Measurements from ENCODE around the gene CALB2.

The CALB2 gene

DNA sequence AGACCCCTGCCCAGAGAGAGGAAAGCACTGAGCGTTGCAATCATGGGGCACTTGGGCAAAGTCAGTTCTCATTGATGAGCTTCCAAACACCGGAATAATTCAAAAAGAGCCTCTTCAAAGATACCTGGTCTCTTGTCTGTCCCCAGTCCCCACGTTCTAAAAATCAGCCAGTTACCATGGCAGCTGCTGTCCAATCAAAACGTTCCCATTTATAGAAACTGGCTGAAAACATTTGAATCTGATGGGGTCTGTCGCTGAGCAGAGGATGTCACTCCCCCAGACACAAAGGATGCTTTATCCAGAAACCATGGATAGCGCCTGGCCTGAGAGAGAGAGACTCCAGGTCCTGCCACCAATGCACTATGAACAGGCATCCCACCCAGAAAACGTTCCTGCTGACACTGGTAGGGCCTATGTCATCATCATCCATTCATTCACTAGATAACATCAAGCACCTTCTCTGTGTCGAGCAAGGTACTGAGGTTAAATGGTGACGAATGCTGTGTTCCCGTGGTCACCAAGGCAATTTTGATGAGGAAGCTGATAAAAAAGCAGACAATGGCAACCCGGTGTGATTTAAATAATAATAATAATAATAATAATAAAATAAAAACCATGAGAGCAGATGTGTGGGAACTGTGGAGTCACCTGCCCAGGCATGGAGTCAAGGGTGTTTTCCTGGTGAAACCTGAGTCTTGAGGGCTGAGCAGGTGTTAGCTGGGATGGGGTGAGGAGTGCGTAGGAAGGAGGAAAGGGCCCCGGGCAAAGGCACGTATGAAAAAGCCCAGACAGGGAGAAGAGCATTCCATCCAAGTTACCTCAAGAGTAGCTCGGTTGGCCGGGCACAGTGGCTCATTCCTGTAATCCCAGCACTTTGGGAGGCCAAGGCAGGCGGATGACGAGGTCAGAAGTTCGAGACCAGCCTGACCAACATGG is 19.0 kb upstream of the CALB2 start:
- H3K27ac ChIP-seq (ENCODE audit: insufficient read depth, low read length, poor library complexity, severe bottlenecking), result no peak overlapping the region
- no peaks in the 10 kb centered on the region for H3K4me1 ChIP-seq (ENCODE audit: control insufficient read depth, insufficient read depth, low read length, poor library complexity, severe bottlenecking)
- no peaks in the 10 kb centered on the region for H3K36me3 ChIP-seq (ENCODE audit: control insufficient read depth, insufficient read depth, low read length)
- peaks cover 5% of the 10 kb centered on the region for H3K27me3 ChIP-seq (replicated peaks; ENCODE audit: control insufficient read depth, insufficient read depth, low read length, poor library complexity, severe bottlenecking)
- DNase-seq, result no peak
- H3K4me3 ChIP-seq (ENCODE audit: insufficient read depth, low read depth, low read length, poor library complexity, severe bottlenecking), result no peak overlapping the region
- no peaks in the 10 kb centered on the region for H3K9me3 ChIP-seq (ENCODE audit: control insufficient read depth, low read length)

- Histone ChIP-seq H3K36me3 (ENCODE audit: control insufficient read depth, insufficient read depth, low read length) (no peaks in the 10 kb centered on the region), H3K9me3 (ENCODE audit: control insufficient read depth, low read length) (no peaks in the 10 kb centered on the region), H3K4me1 (ENCODE audit: control insufficient read depth, insufficient read depth, low read length, poor library complexity, severe bottlenecking) (no peaks in the 10 kb centered on the region), H3K27ac (ENCODE audit: insufficient read depth, low read length, poor library complexity, severe bottlenecking) (no peak overlapping the region), H3K4me3 (ENCODE audit: insufficient read depth, low read depth, low read length, poor library complexity, severe bottlenecking) (no peak overlapping the region), H3K27me3 (replicated peaks; ENCODE audit: control insufficient read depth, insufficient read depth, low read length, poor library complexity, severe bottlenecking) (peaks cover 5% of the 10 kb centered on the region)
- no peak for DNase-seq
These were observed 18.1 kb upstream of the CALB2 start for GRCh38 chr16:71340406-71340805.

DNA sequence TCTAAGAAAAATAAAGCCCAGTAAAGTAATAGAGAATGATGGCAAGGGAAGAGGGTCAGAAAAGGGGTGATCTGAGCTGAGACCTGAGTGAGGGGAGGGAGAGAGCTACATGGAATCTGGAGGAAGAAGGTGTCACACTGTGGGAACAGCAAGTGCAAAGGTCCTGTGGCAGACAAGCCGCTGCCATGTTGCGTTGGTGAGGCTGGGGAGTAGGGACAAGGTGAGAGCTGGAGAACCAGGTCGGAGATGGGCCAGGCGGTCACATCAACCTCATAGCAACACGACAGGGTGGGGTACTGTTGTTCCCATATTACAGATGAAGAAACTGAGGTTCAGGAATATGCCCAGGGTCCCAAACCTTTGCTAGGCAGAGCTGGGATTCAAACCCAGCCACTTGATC is 16.6 kb upstream of the CALB2 start:
- no peak overlapping the region for H3K27ac ChIP-seq (ENCODE audit: insufficient read depth, low read length, poor library complexity, severe bottlenecking)
- no peak overlapping the region for H3K4me3 ChIP-seq (ENCODE audit: insufficient read depth, low read depth, low read length, poor library complexity, severe bottlenecking)
- H3K27me3 ChIP-seq (replicated peaks; ENCODE audit: control insufficient read depth, insufficient read depth, low read length, poor library complexity, severe bottlenecking), result peaks cover 5% of the 10 kb centered on the region
- H3K4me1 ChIP-seq (ENCODE audit: control insufficient read depth, insufficient read depth, low read length, poor library complexity, severe bottlenecking), result no peaks in the 10 kb centered on the region
- no peaks in the 10 kb centered on the region for H3K36me3 ChIP-seq (ENCODE audit: control insufficient read depth, insufficient read depth, low read length)
- no peak for DNase-seq
- H3K9me3 ChIP-seq (ENCODE audit: control insufficient read depth, low read length), result no peaks in the 10 kb centered on the region

GRCh38 chr16:71343078-71343477 is 15.4 kb upstream of the CALB2 start:
- Histone ChIP-seq H3K36me3 (ENCODE audit: control insufficient read depth, insufficient read depth, low read length) (no peaks in the 10 kb centered on the region), H3K9me3 (ENCODE audit: control insufficient read depth, low read length) (no peaks in the 10 kb centered on the region), H3K27me3 (replicated peaks; ENCODE audit: control insufficient read depth, insufficient read depth, low read length, poor library complexity, severe bottlenecking) (peaks cover 5% of the 10 kb centered on the region), H3K4me3 (ENCODE audit: insufficient read depth, low read depth, low read length, poor library complexity, severe bottlenecking) (no peak overlapping the region), H3K27ac (ENCODE audit: insufficient read depth, low read length, poor library complexity, severe bottlenecking) (no peak overlapping the region), H3K4me1 (ENCODE audit: control insufficient read depth, insufficient read depth, low read length, poor library complexity, severe bottlenecking) (no peaks in the 10 kb centered on the region)
- no peak for DNase-seq

- Histone ChIP-seq H3K9me3 (ENCODE audit: control insufficient read depth, low read length) (no peaks in the 10 kb centered on the region), H3K27me3 (replicated peaks; ENCODE audit: control insufficient read depth, insufficient read depth, low read length, poor library complexity, severe bottlenecking) (no peaks in the 10 kb centered on the region), H3K4me1 (ENCODE audit: control insufficient read depth, insufficient read depth, low read length, poor library complexity, severe bottlenecking) (no peaks in the 10 kb centered on the region), H3K36me3 (ENCODE audit: control insufficient read depth, insufficient read depth, low read length) (no peaks in the 10 kb centered on the region), H3K27ac (ENCODE audit: insufficient read depth, low read length, poor library complexity, severe bottlenecking) (no peak overlapping the region), H3K4me3 (ENCODE audit: insufficient read depth, low read depth, low read length, poor library complexity, severe bottlenecking) (no peak overlapping the region)
- no peak for DNase-seq
These were observed 14.1 kb upstream of the CALB2 start for GRCh38 chr16:71344315-71344905.

- Histone ChIP-seq H3K27ac (ENCODE audit: insufficient read depth, low read length, poor library complexity, severe bottlenecking) (no peak overlapping the region), H3K9me3 (ENCODE audit: control insufficient read depth, low read length) (no peaks in the 10 kb centered on the region), H3K4me3 (ENCODE audit: insufficient read depth, low read depth, low read length, poor library complexity, severe bottlenecking) (no peak overlapping the region), H3K36me3 (ENCODE audit: control insufficient read depth, insufficient read depth, low read length) (no peaks in the 10 kb centered on the region), H3K27me3 (replicated peaks; ENCODE audit: control insufficient read depth, insufficient read depth, low read length, poor library complexity, severe bottlenecking) (no peaks in the 10 kb centered on the region), H3K4me1 (ENCODE audit: control insufficient read depth, insufficient read depth, low read length, poor library complexity, severe bottlenecking) (no peaks in the 10 kb centered on the region)
- no peak for DNase-seq
These were observed 13.5 kb upstream of the CALB2 start for GRCh38 chr16:71345031-71345430.

DNA sequence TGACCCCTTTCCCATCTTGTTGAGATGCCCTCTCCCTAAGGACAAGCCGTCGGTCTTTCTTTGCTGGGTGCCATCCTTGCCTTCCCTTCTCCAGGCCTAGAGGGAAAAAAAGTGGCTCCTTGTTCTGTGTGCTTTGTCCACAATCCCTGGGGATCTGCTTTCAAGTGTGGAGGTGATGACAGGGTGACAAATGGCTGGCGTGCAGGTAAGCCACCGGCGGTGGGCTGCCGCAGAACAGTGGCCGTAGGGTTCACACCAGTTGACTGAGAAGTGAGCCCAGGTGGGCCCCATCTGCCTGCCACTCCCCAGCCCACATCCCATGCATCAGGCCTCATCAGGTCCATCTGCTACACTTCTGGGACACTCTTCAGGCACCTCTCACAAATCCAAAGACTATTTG is 11.4 kb upstream of the CALB2 start:
- no peaks in the 10 kb centered on the region for H3K27me3 ChIP-seq (replicated peaks; ENCODE audit: control insufficient read depth, insufficient read depth, low read length, poor library complexity, severe bottlenecking)
- H3K36me3 ChIP-seq (ENCODE audit: control insufficient read depth, insufficient read depth, low read length), result no peaks in the 10 kb centered on the region
- H3K9me3 ChIP-seq (ENCODE audit: control insufficient read depth, low read length), result no peaks in the 10 kb centered on the region
- no peaks in the 10 kb centered on the region for H3K4me1 ChIP-seq (ENCODE audit: control insufficient read depth, insufficient read depth, low read length, poor library complexity, severe bottlenecking)
- H3K4me3 ChIP-seq (ENCODE audit: insufficient read depth, low read depth, low read length, poor library complexity, severe bottlenecking), result no peak overlapping the region
- no peak for DNase-seq
- no peak overlapping the region for H3K27ac ChIP-seq (ENCODE audit: insufficient read depth, low read length, poor library complexity, severe bottlenecking)

GRCh38 chr16:71348262-71349085 is 10.0 kb upstream of the CALB2 start:
- H3K36me3 ChIP-seq (ENCODE audit: control insufficient read depth, insufficient read depth, low read length), result no peaks in the 10 kb centered on the region
- H3K27ac ChIP-seq (ENCODE audit: insufficient read depth, low read length, poor library complexity, severe bottlenecking), result no peak overlapping the region
- no peak for DNase-seq
- H3K9me3 ChIP-seq (ENCODE audit: control insufficient read depth, low read length), result no peaks in the 10 kb centered on the region
- H3K4me1 ChIP-seq (ENCODE audit: control insufficient read depth, insufficient read depth, low read length, poor library complexity, severe bottlenecking), result no peaks in the 10 kb centered on the region
- H3K27me3 ChIP-seq (replicated peaks; ENCODE audit: control insufficient read depth, insufficient read depth, low read length, poor library complexity, severe bottlenecking), result no peaks in the 10 kb centered on the region
- no peak overlapping the region for H3K4me3 ChIP-seq (ENCODE audit: insufficient read depth, low read depth, low read length, poor library complexity, severe bottlenecking)

GRCh38 chr16:71350821-71351557 is 7.5 kb upstream of the CALB2 start:
- H3K4me1 ChIP-seq (ENCODE audit: control insufficient read depth, insufficient read depth, low read length, poor library complexity, severe bottlenecking), result no peaks in the 10 kb centered on the region
- no peak for DNase-seq
- H3K4me3 ChIP-seq (ENCODE audit: insufficient read depth, low read depth, low read length, poor library complexity, severe bottlenecking), result no peak overlapping the region
- H3K27me3 ChIP-seq (replicated peaks; ENCODE audit: control insufficient read depth, insufficient read depth, low read length, poor library complexity, severe bottlenecking), result no peaks in the 10 kb centered on the region
- H3K9me3 ChIP-seq (ENCODE audit: control insufficient read depth, low read length), result no peaks in the 10 kb centered on the region
- no peaks in the 10 kb centered on the region for H3K36me3 ChIP-seq (ENCODE audit: control insufficient read depth, insufficient read depth, low read length)
- H3K27ac ChIP-seq (ENCODE audit: insufficient read depth, low read length, poor library complexity, severe bottlenecking), result no peak overlapping the region

Data from effector memory CD4-positive, alpha-beta T cell (primary cell).